HG03280 (cell line): Measurements from ENCODE around the gene CERKL.

Source experiments
- ATAC-seq: cut with Tn5 transposase; IDR thresholded peaks from one replicate; pipeline ENCODE4 v1.9.1; 2021; ENCODE audit warnings: mild to moderate bottlenecking, moderate library complexity; ENCODE audit not compliant: unreplicated experiment

The CERKL gene

DNA sequence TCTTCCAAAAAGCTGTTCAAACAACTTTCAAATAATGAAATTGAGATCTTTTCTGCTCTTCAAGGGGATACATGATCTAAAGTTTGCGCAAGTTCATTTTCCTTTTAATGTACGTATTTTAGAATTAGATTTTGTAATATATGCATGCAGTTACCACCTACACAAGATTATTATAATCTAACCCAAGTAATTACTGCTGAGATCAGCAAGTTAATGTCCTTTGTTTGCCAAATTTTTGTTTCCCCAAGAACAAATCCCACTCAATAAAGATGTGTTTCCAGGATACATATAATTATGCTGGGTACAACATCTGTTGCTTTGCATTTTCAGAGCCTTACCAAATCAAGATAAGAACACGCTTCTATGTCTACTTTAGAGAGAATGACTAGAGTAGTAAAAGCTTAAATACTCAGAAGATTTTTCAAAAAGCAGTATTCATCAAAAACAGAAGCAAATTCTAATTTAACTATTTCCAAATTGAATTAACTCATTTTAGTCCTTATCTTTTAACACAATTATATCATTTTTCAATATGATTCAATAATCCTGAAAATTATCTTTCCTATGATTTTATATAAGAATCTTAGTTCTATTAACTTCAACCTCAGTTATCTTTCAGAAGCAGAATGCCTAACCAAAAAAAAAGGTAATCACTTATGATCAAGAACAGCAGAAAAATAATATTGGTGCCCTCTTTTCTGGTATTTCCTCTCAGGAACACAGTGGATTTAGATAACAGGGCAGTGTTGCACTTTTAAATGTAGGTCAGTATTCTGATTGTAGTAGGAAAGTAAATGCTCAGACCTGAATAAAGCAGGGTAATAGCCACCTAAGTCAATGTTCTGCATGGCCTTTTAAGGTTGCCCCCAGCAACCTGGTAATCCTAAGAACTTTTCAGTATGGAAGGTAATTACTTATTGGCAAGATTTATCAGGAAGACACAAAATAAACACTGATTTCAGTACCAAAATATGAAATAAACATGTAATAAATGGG lies 28.0 kb downstream of the CERKL start:
- no peak for ATAC-seq

GRCh38 chr2:181627545-181627944 lies 29.4 kb downstream of the CERKL start:
- ATAC-seq: no peak

DNA sequence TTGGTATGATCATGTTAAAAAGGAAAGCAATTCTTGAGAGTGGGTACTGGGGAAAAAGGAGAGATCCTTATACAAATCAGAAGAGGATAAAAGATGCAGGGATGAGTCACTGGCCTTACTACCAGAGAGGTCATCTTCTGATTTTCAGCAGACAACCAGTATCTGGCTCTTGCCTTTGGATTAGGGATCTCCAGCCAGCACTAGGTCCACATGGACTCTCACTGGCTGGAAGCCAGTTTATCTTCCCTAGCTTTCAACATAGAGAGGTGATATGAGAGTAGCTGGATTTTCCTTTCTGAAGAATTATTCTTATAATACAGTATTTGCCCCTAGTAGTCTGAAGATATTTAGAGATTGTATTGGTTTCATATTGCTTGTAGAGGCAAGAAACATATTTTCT lies 30.2 kb downstream of the CERKL start:
- ATAC-seq: no peak

DNA sequence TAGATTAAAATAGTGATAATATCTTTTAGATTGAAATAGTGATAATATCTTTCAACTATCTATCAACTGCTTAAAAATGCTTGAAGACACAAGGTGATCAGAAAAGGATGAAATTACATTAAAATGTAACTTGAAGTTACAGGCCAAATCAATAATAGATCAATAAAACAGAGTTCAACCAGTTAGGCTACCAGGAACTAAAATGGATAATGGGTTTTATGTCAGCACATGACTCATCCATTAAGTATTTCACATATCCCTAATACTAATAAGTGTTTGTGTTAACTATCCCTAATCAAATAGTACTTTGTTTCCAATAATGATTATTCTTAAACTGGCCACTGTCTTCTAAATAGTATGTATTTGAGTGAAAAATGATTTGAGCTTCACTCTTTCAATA lies 33.7 kb downstream of the CERKL start:
- no peak for ATAC-seq

DNA sequence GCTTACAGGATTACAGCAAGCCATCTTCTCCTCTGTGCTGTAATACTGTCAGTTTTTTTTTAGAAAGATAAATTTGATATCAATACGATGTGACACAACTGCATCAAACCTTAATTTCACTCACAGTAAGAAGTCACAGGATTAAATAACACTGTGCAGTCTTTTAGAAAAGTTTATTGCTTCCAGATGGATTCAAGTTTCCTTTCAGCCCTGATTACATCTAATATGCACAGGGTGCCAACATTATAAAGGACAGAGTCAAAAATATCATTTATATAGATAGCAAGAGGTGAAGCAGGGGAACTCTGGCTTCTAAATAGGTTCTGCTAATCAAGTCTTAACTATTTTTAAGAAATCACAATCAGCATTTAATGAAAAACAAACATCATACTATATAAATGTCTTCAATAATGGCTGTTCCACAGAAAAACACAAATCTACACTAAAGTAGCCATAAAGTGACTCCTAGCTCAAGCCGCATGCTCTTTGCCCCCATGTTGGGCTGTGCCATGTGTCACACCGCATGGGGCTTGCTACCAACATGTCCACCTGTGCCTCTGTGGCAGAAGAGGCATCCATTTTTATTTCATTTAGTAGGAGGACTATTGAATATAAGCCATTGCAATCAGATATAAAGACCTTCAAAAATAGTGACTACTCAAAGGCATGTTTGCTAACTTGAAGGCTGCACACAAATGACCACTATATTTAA lies 35.0 kb downstream of the CERKL start:
- ATAC-seq: no peak

DNA sequence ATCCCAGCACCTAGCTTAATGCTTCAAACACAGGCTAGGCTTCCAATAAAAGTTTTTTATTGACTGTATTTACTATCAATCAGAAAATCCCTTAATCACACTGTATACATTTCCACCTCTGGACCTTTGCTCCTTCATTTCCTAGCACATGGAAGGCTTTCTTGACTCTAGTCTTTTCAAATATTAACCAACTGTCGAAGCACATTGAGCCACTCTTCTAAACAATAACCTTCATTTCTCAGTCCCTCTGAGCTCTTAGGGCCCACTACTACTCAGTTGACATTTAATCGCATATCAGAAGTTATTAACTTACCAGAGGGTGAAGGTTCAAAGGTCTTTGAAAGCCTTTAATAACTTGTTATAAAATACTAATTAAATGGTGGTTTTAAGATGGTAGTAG lies 37.4 kb downstream of the CERKL start:
- ATAC-seq: no peak

GRCh38 chr2:181616715-181617114 lies 40.2 kb downstream of the CERKL start:
- no peak for ATAC-seq

DNA sequence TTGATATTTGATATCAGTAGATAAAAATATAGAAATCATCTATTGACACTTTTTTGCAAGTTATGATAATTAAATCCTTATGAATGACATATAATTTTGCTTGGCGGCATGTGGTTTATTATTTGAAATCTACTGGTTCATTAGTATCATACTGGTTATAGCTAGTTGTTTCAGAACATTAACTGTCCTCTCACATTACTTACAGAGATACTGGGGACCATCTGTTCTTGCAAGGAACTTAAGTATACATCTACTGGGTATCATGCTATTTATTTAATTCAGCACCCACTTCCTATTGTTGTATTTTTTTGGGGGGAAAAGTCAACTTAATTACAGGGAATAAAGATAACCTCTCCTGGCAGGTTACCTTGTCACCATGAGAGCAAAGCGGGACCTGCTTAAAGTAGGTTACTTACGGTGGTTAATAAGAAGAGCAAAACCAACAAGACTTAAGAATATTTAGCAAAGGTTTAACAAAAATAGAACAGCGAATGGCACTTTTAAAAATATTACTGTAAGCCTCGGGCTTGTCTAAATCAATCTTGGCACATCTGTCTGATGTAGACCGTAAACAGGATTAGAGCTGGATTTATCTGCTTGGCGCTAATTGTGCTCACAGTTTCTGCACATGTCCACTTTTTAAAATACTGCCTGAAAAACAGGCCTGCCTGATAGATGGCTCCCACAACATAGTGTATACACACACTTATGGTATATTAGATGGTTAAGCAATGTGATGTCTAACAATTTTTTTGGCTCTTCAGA lies 41.8 kb downstream of the CERKL start:
- no peak for ATAC-seq

DNA sequence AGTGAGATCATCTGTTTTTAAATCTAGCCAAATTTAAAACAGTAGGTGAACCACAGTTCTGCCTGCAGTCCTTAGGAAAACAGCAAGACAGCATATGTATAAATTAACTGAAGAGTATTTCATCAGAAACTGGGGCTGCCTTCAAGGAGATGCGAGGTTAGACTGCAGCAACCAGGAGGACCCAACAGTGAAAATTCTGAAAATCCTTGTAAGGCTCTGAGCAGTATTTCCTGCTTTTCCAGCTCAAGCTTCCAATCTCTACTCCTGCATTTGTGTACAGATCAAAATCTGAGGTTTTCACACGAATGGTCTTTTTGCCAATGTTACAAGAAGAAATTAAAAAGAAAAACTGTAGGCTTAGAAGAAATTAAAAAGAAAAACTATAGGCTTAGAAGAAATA lies 43.7 kb downstream of the CERKL start:
- no peak for ATAC-seq

DNA sequence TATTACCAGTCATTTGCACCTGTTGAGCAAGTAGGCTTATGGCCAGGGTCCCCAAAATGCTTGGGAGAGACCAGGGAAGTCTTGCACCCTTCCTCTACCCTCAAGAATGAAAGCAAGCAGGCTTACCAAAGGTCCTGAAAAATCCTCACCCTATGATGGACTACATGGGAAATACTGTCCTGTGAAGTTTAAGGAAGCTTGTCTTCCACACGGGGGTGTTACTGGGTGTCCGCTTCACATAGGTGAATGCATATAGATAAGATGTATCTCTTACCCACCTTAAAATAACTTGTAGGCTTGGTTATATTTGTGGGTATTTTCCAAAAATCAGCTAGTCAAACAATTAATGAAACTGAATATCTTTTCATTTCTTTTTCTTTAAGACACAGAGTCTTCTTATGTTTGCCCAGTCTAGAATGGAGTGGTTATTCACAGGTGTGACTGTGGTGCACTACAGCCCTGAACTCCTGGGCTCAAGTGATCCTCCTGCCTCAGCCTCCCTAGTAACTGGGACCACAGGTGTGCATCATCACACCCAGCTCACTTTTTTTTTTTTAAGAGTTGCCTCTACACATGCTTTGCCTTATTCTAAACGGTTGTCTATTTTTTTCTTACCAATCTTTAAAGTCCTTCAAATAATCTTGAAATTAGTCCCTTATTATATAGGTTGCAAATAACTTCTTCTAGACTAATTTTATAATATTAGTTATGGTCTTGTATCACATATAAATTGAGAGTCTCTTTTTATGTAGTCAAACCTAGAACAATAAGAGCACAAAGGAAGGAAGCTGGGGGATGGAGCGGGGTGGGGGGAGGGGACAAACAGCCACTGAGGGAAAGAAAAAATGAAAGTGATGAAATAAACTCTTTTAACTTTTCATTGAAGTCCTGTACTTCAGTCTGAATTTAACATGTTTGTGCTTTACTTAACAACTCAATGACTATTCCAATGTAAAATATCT lies 49.0 kb downstream of the CERKL start:
- ATAC-seq: no peak

DNA sequence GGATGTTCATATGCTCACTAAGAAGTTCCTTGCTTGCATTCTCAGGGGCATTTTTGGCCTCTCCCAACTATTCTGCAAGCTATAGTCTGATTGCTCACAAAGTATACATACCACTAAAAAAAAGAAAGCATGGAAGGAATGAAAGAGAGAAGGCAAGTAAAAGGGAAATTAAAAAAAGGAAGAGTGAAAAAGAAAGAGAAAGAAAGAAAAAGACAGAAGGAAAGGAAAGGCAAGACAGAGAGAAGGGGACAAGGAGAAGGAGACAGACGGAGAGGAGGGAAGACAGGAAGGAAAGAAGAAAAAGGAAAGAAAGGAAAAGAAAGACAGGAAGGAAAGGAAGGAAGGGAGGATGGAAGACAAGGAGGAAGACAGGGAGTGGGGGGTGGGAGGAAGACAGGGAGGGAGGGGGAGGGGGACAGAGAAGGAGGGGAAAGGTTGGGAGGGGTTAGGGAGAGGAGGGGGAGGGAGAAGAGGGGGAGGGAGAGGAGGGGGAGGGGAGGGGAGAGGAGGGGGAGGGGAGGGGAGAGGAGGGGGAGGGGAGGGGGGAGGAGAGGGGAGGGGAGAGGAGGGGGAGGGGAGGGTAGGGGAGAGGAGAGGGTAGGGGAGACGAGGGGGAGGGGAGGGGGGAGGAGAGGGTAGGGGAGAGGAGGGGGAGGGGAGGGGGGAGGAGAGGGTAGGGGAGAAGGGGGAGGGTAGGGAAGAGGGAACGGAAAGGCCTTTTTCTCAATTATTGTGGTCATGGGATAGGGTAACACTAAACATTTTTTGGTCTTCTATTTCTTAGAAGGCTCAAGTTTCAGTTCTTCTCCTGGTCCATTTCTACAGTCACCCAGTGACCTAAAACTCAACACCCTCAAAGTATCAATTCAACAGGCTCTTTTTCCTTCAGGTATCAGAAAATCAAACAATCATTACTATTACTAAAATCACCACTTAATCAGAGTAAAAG lies 50.7 kb downstream of the CERKL start:
- ATAC-seq: no peak

DNA sequence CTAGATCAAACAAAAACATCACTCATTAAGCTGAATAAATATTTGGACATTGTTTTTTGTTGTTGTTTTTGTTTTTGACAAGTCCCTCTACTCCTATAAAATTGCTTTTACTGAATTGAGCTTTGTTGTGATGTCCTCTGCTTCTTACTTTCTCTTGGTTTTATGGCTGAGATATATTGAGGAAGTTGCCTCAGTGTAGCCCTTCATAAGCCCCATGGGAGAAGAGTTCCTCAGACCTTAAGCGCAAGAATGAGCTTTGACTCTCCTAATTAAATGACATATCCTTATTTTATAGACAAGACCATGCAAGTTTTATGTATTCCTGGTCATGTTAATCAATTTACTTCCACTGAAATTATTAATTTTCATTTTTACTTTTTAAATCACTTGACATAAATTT lies 54.9 kb downstream of the CERKL start:
- no peak for ATAC-seq

DNA sequence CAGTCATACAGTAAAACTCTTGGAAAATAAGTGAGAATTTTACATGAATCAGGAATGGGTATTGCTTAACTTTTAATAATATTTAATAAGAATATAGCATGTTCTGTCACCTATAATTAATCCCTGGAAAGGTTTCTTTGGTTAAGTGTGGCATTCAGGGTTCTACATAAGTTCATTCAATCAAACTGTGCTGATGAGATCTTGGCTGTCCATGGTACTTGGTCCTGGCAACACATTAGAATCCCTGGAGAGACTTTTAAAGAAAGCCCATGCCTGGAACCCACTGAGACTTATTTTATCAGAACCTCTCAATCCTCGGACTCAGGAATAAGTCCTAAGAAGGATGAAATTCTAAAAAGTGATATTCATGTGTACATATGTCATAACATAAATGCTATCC lies 60.3 kb downstream of the CERKL start:
- no peak for ATAC-seq

GRCh38 chr2:181594322-181594721 lies 62.6 kb downstream of the CERKL start:
- ATAC-seq: no peak

- no peak for ATAC-seq
These were observed 67.1 kb downstream of the CERKL start for GRCh38 chr2:181589779-181590178.

- no peak for ATAC-seq
These were observed 68.4 kb downstream of the CERKL start for GRCh38 chr2:181588546-181588945.

DNA sequence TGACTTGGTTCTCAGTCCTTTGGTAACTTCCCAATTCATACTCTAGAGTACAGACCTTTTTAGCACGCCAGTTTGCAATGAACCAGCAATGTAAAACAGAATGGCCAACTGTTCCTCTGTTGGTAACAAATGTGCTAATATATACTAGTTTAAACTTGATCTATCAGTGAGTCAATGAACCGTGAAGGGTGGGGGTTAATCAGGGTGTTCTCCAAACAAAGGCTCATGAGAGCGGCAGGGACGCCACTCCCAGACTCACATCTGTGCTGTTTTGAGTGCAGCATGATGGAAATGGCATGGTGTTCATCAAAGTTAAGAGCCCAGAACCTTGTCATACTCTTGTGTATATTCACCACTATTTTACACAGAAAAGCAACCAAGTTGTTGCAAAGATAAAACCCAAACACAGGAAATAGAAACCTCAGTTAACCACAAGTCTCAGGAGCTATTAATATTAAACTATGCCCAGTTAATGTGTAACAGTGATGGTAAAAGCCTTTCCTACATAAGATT lies 70.3 kb downstream of the CERKL start:
- ATAC-seq: peak; percentile 88

DNA sequence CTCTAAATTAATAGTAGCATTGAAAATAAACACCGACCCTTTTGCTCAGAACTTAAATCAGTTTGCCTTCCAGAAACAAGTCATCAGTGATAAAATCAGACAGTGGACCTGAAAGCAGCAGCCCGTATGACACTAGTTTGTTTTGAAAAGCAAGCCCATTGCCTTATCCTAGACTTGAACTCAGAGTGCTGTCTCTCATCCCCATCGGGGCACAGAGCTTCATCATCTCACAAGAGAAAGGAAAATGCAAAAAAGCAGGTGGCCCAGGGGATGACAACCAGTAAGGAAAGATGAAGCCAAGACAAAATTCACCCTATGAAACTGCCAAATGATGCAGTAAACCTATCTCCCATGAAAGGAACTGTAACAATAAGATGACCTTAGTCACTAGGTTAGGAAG lies 71.2 kb downstream of the CERKL start:
- ATAC-seq: no peak

GRCh38 chr2:181581534-181581933 lies 75.4 kb downstream of the CERKL start:
- ATAC-seq: no peak
